ENCODE data around the gene RTEL1.
A peak's percentile ranks its signal among the peaks of the same experiment; 100 is the strongest.

RTEL1 gene

DNA sequence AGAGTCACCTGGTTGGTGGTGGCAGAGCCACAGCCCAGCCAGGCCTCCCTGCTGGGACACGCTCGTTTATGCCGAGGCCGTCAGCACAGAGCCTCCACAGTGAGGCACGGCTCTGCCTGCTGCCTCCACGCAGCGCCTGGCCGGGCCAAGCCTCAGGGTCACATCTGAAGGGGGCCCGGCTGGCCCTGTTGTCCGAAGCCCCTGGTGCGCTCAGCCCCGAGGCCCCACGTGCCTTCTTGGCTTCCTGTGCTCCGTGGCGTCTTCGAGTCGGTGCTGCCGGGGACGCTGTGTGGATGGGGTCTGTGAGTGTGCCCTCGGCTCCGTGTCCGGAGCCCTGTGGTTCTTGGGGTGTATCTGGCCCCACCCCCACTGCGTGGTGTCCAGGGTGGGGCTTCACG is 28.0 kb downstream of the RTEL1 start:
- ChIA-PET POLR2A (no interaction called here), CTCF (no interaction called here)
- no peak overlapping the region for H3K4me3 ChIP-seq (ENCODE audit: low read depth, low read length)

GRCh38 chr20:63686492-63687321 is 28.6 kb downstream of the RTEL1 start:
- H3K36me3 ChIP-seq (ENCODE audit: control insufficient read depth in 2 of 2, insufficient read depth in 1 of 2, low read length in 2 of 2): peaks cover 0 to 5% of the 10 kb centered on the region in 2 experiments; a peak in 1 of 3 replicates
- TF ChIP-seq ZNF704 (tag by site-specific recombination; IDR thresholded peaks at IDR 0.05) (no peak), KLF1 (tag by site-specific recombination; IDR thresholded peaks at IDR 0.05) (peak; percentile 58; the same call in 1 of the 2 replicates)
- CTCF ChIA-PET: no interaction called here
- no peaks in the 10 kb centered on the region for H3K9me3 ChIP-seq (ENCODE audit: control insufficient read depth, insufficient read depth, low read depth, low read length)
- H3K4me3 ChIP-seq (ENCODE audit: low read depth, low read length): no peak overlapping the region
- POLR2A ChIA-PET: no interaction called here
- no peak overlapping the region for H3K27ac ChIP-seq (ENCODE audit: extremely low read depth, low read depth, low read length)
- H3K4me1 ChIP-seq (ENCODE audit: control insufficient read depth, insufficient read depth, low read length): no peaks in the 10 kb centered on the region

More for the DNA sequence above, 28.0 kb downstream of the RTEL1 start:
- H3K27ac ChIP-seq (ENCODE audit: extremely low read depth, low read depth, low read length): no peak overlapping the region
- no peaks in the 10 kb centered on the region for H3K4me1 ChIP-seq (ENCODE audit: control insufficient read depth, insufficient read depth, low read length)
- peaks cover 0 to 5% of the 10 kb centered on the region in 2 experiments; a peak in 1 of 3 replicates for H3K36me3 ChIP-seq (ENCODE audit: control insufficient read depth in 2 of 2, insufficient read depth in 1 of 2, low read length in 2 of 2)
- TF ChIP-seq, protein P1, sequence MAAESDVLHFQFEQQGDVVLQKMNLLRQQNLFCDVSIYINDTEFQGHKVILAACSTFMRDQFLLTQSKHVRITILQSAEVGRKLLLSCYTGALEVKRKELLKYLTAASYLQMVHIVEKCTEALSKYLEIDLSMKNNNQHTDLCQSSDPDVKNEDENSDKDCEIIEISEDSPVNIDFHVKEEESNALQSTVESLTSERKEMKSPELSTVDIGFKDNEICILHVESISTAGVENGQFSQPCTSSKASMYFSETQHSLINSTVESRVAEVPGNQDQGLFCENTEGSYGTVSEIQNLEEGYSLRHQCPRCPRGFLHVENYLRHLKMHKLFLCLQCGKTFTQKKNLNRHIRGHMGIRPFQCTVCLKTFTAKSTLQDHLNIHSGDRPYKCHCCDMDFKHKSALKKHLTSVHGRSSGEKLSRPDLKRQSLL (tag by site-specific recombination; IDR thresholded peaks at IDR 0.05): 0 out of 2 replicates have a peak, but pooled peaks have one; percentile 16
- TF ChIP-seq ZNF37A (tag by site-specific recombination; IDR thresholded peaks at IDR 0.05): no peak
- no peak for TF ChIP-seq ZNF426 (tag by site-specific recombination; IDR thresholded peaks at IDR 0.05)
- no peaks in the 10 kb centered on the region for H3K9me3 ChIP-seq (ENCODE audit: control insufficient read depth, insufficient read depth, low read depth, low read length)

GRCh38 chr20:63687419-63688178 is 29.5 kb downstream of the RTEL1 start:
- no peak overlapping the region for H3K4me3 ChIP-seq (ENCODE audit: low read depth, low read length)
- H3K9me3 ChIP-seq (ENCODE audit: control insufficient read depth, insufficient read depth, low read depth, low read length): no peaks in the 10 kb centered on the region
- CTCF ChIA-PET: no interaction called here
- peaks cover 0 to 5% of the 10 kb centered on the region in 2 experiments; a peak in 1 of 3 replicates for H3K36me3 ChIP-seq (ENCODE audit: control insufficient read depth in 2 of 2, insufficient read depth in 1 of 2, low read length in 2 of 2)
- H3K4me1 ChIP-seq (ENCODE audit: control insufficient read depth, insufficient read depth, low read length): no peaks in the 10 kb centered on the region
- no peak overlapping the region for H3K27ac ChIP-seq (ENCODE audit: extremely low read depth, low read depth, low read length)
- POLR2A ChIA-PET: no interaction called here
- TF ChIP-seq, protein P2, sequence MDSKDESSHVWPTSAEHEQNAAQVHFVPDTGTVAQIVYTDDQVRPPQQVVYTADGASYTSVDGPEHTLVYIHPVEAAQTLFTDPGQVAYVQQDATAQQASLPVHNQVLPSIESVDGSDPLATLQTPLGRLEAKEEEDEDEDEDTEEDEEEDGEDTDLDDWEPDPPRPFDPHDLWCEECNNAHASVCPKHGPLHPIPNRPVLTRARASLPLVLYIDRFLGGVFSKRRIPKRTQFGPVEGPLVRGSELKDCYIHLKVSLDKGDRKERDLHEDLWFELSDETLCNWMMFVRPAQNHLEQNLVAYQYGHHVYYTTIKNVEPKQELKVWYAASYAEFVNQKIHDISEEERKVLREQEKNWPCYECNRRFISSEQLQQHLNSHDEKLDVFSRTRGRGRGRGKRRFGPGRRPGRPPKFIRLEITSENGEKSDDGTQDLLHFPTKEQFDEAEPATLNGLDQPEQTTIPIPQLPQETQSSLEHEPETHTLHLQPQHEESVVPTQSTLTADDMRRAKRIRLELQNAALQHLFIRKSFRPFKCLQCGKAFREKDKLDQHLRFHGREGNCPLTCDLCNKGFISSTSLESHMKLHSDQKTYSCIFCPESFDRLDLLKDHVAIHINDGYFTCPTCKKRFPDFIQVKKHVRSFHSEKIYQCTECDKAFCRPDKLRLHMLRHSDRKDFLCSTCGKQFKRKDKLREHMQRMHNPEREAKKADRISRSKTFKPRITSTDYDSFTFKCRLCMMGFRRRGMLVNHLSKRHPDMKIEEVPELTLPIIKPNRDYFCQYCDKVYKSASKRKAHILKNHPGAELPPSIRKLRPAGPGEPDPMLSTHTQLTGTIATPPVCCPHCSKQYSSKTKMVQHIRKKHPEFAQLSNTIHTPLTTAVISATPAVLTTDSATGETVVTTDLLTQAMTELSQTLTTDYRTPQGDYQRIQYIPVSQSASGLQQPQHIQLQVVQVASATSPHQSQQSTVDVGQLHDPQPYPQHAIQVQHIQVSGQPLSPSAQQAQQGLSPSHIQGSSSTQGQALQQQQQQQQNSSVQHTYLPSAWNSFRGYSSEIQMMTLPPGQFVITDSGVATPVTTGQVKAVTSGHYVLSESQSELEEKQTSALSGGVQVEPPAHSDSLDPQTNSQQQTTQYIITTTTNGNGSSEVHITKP (tag by site-specific recombination; IDR thresholded peaks at IDR 0.05): no peak
- no peak for TF ChIP-seq ZNF350 (tag by site-specific recombination; IDR thresholded peaks at IDR 0.05)
- TF ChIP-seq ZNF169 (tag by site-specific recombination; IDR thresholded peaks at IDR 0.05): no peak
- no peak for TF ChIP-seq ZNF621 (tag by site-specific recombination; IDR thresholded peaks at IDR 0.05)
- TF ChIP-seq TCF7L2 (IDR thresholded peaks at IDR 0.05; ENCODE audit: borderline replicate concordance, low read depth, low read length): no peak
- no peak for TF ChIP-seq ZNF48 (tag by site-specific recombination; IDR thresholded peaks at IDR 0.05)
- TF ChIP-seq, protein P3, sequence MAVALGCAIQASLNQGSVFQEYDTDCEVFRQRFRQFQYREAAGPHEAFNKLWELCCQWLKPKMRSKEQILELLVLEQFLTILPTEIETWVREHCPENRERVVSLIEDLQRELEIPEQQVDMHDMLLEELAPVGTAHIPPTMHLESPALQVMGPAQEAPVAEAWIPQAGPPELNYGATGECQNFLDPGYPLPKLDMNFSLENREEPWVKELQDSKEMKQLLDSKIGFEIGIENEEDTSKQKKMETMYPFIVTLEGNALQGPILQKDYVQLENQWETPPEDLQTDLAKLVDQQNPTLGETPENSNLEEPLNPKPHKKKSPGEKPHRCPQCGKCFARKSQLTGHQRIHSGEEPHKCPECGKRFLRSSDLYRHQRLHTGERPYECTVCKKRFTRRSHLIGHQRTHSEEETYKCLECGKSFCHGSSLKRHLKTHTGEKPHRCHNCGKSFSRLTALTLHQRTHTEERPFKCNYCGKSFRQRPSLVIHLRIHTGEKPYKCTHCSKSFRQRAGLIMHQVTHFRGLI (tag by site-specific recombination; IDR thresholded peaks at IDR 0.05): no peak

Data from HEK293 (cell line).